NK-92 treated with Interleukin-12 subunit alpha and Interleukin-12 subunit beta, amount 100 ng/mL, for 24 hours (cell line): ENCODE data around the gene SNX5.

Experiments
- DNase-seq: peaks from one replicate; lab custom pipeline; 2025; lab: John Stamatoyannopoulos, UW

SNX5 gene

GRCh38 chr20:17916433-17916891 is 52.1 kb downstream of the SNX5 start:
- no peak for DNase-seq

DNA sequence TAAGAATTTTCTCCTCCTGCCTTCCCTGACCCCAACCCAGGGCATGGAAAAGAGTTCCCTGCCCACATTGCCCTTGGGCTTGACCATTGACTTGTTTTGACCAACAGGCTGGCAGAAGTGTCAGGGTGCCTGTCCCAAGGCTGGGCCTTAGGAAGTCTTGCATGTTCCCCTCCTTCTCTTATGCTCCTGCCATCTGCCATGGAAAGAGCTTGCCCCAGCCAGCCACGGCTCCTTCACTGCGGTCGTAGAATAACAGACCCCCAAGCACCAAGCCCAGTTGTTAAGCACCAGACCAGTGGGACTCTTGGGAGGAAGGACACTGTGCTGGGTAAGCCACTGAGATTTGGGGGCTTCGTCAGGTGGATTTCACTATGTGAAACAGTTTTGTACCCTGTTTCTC is 53.6 kb downstream of the SNX5 start:
- DNase-seq: no peak

GRCh38 chr20:17912916-17913315 is 55.7 kb downstream of the SNX5 start:
- DNase-seq: no peak

DNA sequence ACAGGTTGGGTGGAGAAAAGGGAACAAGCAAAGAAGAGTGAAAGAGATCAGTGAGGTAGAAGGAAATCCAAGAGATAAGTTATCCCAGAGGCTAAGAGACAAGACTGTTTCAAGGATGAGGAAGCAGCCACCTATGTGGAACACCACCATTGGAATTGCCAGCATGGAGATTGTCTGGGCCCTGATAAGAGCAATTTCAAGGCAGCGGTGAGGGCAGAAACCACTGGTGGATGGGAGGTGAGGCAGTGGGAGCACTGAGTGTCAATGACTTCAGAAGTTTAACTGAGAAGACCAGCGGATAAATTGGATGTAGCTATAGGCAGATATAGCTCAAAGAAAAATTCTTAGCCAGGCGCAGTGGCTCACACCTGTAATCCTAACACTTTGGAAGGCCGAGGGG is 56.7 kb downstream of the SNX5 start:
- DNase-seq: no peak

- DNase-seq: no peak
Measured at GRCh38 chr20:17910828-17911294, 57.7 kb downstream of the SNX5 start.

DNA sequence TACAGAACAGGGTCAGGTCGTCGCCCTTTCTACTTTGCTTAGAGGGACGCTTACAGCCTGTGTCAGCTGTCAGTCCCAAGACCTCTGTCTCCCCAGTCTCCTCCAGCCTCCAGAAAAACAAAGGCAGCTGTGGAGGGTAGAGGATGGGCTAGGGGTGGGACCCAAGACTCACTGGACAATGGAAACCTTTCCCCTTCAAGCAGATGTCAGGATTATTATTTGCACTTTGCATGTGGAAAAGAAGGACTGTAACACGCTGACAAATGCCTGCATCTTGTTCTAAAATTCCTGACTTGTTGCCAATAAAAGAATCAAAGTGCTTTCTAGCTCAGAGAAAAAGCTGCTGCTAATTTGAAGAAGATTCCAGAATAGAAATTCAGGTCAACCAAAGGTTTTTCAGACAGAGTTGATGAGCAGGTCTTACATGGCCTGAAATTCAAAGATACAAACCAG is 58.7 kb downstream of the SNX5 start:
- no peak for DNase-seq

- DNase-seq: no peak
Measured at GRCh38 chr20:17905544-17905943, 63.0 kb downstream of the SNX5 start.

GRCh38 chr20:17904027-17904426 is 64.6 kb downstream of the SNX5 start:
- no peak for DNase-seq

DNA sequence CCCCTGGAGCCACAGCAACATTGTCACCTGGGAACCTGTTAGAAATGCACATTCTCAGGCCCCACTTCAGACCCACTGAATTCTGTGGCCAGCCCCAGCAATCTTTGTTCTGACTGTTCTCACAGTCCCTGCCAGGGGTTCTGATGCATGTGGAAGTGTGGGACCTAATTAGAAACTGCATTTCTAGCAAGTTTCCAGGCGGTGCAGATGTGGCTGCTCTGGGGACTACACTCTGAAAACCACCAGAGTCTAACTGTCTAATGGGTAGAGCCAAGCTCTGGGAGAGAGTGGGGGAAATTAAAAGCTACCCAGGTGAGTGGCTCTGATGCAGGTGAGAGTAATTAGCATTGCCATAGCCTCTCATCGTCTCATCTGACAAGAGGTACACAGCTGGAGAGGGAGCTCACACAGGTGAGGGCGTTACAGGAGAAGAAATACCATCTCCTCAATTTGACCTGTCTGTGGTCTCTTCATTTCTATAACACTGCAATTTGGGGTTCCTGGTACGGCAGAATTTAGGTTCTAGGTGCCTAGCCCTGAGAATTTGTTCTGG is 66.0 kb downstream of the SNX5 start:
- DNase-seq: no peak

- DNase-seq: no peak
Measured at GRCh38 chr20:17901971-17902370, 66.6 kb downstream of the SNX5 start.

DNA sequence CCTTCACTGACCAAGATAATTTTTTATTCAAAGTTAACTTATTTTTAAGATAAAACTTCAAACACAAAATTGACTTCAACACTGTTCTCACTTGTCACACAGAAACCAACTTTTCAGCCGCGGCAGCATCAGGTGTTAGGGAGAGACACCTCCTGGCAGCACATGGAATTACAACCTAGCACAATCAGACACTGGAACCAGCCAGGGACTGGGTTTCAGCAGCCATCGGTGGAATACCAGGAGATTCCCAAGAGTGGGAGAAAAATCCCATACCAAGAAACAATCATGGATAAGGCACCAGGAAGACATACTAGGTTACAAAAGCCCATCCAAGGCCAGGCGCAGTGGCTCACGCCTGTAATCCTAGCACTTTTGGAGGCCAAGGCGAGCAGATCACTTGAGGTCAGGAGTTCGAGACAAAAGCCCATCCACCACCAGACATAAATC is 70.0 kb downstream of the SNX5 start:
- peak; percentile 21 for DNase-seq

DNA sequence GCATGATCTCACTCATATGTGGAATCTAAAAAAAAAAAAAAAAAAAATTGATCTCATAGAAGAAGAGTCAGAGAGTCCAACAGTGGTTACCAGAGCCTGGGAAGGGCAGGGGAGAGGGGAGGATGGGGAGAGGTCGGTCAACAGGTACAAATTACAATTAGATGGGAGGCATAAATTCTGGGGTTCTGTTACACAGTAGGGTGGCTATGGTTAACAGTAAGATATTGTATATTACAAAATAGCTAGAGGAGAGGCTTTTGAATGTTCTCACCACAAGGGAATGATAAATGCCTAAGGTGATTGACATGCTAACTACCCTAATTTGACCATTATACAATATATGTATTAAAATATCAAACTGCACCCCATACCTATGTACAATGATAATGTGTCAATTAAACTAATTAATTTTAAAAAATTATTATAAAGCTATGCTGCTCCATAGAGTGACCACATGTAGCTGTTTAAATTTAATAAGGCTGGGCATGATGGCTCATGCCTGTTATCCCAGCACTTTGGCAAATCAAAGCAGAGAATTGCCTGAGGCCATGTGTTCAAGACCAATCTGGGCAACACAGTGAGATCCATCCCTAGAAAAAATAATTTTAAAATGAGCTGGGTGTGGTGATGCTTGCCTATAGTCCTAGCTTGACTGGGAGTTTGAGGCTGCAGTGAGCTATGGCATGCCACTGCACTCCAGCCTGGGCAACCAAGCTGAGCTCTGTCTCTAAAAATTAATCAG is 70.9 kb downstream of the SNX5 start:
- DNase-seq: no peak

DNA sequence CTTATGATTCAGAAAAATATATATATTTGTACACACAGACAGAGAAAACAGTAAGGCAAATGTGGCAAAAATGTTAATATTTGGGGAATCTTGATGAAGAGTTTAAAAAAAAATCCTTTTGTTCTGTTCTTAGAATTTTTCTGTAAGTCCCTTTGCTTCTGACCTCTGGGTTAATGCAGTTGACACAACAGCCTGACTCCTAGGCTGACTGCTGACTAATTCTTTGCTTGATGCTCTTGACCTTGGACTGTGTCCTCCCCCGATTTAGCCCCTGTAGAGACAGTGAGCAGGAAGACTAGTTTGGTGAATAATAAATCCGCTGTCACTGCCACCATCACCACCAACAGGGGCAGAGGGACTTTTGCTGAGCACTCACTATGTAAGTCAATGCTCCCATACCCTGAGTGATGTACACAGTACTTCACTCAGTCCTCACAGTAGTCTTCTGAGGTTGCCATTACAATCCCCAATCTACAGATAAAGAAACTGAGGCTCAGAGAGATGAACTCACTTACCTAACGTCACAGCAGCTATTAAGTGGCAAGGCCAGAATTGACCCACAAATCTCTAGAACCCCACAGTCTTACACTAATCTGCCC is 71.7 kb downstream of the SNX5 start:
- DNase-seq: no peak

DNA sequence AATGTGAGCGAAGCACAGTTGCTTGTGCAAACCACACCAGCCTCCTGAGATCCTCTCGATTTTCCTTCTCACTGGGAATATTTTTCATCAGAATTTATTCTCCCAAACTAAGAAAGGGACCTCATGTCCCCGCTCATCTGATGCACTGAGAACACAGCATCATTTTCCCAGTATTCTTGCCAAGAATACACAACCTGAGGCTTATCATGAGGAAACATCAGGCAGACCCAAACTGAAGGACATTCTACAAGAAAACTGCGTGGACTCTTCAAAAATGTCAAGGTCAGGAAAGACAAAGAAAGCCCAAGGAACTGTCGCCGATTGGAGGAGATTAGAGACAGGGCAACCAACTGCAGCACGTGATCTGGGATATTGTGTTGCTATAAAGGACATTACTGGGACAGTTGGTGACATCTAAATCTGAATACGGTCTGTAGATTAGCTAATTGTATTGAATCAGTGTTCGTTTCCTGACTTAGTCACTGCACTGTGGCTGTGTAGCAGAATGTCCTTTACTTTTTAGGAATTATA is 72.3 kb downstream of the SNX5 start:
- no peak for DNase-seq

DNA sequence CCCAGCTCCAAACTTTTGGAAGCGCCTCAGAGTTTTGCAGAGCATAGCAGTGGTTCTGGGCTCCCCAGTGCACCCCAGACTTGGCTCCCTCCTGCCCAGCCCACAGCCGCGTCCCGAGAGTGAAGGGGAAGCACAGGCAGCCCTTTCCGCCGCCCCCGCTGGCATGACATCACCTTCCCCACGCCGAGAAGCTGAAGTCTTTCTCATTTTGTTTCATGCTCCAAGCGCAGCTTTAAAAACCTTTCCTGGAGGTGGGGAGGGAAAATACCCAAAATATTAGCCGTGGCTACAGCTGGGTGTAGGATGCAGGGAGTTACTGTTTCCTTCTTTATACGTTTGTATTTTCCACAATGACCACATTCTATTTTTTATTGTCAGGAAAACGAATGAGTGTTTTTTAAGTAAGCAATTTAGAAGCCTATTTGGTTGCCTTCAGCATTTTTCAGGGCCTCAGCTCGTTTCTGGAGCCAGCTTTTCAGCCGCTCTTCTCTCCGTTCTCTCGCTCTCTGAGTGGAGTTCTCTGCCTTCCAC is 72.9 kb downstream of the SNX5 start:
- no peak for DNase-seq

DNA sequence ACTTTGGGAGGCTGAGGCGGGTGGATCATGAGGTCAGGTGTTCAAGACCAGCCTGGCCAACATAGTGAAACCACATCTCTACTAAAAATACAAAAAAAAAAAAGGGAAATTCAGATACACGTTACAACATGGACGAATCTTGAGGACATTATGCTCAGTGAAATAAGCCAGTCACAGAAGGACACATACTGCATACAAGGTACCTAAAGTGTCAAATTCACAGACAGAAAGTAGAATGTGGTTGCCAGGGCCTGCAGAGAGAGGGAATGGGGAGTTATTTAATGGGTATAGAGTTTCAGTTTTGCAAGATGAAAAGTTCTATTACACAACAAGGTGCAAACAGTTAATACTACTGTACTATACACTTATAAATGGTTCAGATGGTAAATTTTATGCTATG is 75.1 kb downstream of the SNX5 start:
- DNase-seq: no peak

DNA sequence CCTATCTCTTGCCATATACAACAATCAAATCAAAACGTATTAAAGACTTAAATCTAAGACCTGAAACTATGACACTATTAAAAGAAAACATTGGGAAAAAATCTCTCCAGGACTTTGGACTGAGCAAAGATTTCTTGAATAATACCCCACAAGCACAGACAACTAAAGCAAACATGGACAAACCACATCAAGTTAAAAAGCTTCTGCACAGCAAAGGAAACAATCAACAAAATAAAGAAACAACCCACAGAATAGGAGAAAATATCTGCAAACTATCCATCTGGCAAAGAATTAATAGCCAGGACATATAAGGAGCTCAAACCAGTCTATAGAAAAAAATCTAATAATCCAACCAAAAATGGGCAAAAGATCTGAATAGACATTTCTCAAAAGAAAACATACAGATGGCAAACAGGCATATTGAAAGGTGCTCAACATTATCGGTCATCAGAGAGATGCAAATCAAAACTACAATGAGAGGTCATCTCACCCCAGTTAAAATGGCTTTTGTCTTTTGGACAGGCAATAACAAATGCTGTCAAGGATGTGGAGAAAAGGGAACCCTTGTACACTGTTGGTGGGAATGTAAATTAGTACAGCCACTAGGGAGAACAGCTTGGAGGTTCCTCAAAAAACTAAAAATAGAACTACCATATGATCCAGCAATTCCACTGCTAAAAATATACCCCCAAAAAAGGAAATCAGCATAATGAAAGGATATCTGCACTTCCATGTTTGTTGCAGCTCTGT is 76.2 kb downstream of the SNX5 start:
- no peak for DNase-seq
